ENCODE measurements around the gene DCAKD.

DNA sequence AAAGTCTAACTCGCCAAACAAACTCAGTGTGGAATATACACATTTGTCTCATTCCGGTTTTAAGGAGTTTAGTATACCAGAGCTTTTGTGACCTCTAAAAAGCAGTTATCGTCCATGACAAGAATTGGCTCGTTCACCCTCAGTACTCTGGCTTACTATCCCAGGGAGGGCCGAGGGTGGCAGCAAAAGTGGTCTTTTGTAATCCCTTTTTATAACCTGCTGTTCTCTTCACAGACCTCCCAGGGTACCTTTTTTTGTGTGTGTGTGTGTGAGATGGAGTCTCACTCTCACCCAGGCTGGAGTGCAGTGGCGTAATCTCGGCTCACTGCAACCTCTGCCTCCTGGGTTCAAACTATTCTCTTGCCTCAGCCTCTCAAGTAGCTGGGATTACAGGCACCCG is 18.6 kb upstream of the DCAKD start:
- TF ChIP-seq JUND (IDR thresholded peaks at IDR 0.05; ENCODE audit: low read length) (no peak), PHF8 (conservative IDR thresholded peaks at IDR 0.05; ENCODE audit: low read depth, low read length) (no peak), EZH2 (IDR thresholded peaks at IDR 0.05; ENCODE audit: low read depth, low read length, severe bottlenecking) (no peak), SRF (IDR thresholded peaks at IDR 0.05; ENCODE audit: low read depth, low read length) (no peak), KDM1A (IDR thresholded peaks at IDR 0.05; ENCODE audit: borderline replicate concordance, low read length) (no peak), TAF1 (IDR thresholded peaks at IDR 0.05; ENCODE audit: low read depth, low read length) (no peak), HDAC2 (IDR thresholded peaks at IDR 0.05; ENCODE audit: borderline replicate concordance in 1 of 2, low read depth in 2 of 2, low read length in 2 of 2) (no peak), POLR2AphosphoS5 (IDR thresholded peaks at IDR 0.05; ENCODE audit: low read depth, low read length) (no peak)
- TF ChIP-seq, protein P1, sequence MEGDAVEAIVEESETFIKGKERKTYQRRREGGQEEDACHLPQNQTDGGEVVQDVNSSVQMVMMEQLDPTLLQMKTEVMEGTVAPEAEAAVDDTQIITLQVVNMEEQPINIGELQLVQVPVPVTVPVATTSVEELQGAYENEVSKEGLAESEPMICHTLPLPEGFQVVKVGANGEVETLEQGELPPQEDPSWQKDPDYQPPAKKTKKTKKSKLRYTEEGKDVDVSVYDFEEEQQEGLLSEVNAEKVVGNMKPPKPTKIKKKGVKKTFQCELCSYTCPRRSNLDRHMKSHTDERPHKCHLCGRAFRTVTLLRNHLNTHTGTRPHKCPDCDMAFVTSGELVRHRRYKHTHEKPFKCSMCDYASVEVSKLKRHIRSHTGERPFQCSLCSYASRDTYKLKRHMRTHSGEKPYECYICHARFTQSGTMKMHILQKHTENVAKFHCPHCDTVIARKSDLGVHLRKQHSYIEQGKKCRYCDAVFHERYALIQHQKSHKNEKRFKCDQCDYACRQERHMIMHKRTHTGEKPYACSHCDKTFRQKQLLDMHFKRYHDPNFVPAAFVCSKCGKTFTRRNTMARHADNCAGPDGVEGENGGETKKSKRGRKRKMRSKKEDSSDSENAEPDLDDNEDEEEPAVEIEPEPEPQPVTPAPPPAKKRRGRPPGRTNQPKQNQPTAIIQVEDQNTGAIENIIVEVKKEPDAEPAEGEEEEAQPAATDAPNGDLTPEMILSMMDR (IDR thresholded peaks at IDR 0.05; ENCODE audit: control extremely low read depth in 1 of 3, insufficient read depth in 1 of 3, low read depth in 1 of 3, low read length in 3 of 3) = no peak
